G401.6 (cell line): Measurements from ENCODE around the gene SEPTIN2.
"Not testable (repeated sequence)": the region's sequence is repeated elsewhere in the genome, so short reads cannot be mapped to it uniquely, and the experiment has no call there.

Source experiments
- FAIRE-seq: peaks from 2 replicates; lab custom pipeline; 2012; peaks lifted over from hg19 to GRCh38; lab: Jason Lieb, UNC

Gene SEPTIN2

GRCh38 chr2:241288324-241288888 is 27.3 kb upstream of the SEPTIN2 start:
- no peak for FAIRE-seq

- no peak for FAIRE-seq
Measured at GRCh38 chr2:241289053-241289452, 26.7 kb upstream of the SEPTIN2 start.

- no peak for FAIRE-seq
Measured at GRCh38 chr2:241289597-241289996, 26.1 kb upstream of the SEPTIN2 start.

GRCh38 chr2:241291153-241291552 is 24.6 kb upstream of the SEPTIN2 start:
- FAIRE-seq: no peak

- no peak for FAIRE-seq
Measured at GRCh38 chr2:241291977-241292376, 23.7 kb upstream of the SEPTIN2 start.

GRCh38 chr2:241293378-241293797 is 22.3 kb upstream of the SEPTIN2 start:
- FAIRE-seq: not testable (repeated sequence)

- FAIRE-seq: no peak
Measured at GRCh38 chr2:241295326-241296095, 20.2 kb upstream of the SEPTIN2 start.

- no peak for FAIRE-seq
Measured at GRCh38 chr2:241296767-241297166, 19.0 kb upstream of the SEPTIN2 start.

- no peak for FAIRE-seq
Measured at GRCh38 chr2:241298673-241299072, 17.1 kb upstream of the SEPTIN2 start.

- no peak for FAIRE-seq
Measured at GRCh38 chr2:241300000-241300399, 15.7 kb upstream of the SEPTIN2 start.

GRCh38 chr2:241302083-241302482 is 13.6 kb upstream of the SEPTIN2 start:
- FAIRE-seq: no peak

GRCh38 chr2:241302759-241303651 is 12.7 kb upstream of the SEPTIN2 start:
- no peak for FAIRE-seq

GRCh38 chr2:241304039-241304670 is 11.6 kb upstream of the SEPTIN2 start:
- no peak for FAIRE-seq

- no peak for FAIRE-seq
Measured at GRCh38 chr2:241307055-241307454, 8.7 kb upstream of the SEPTIN2 start.

GRCh38 chr2:241308267-241308666 is 7.5 kb upstream of the SEPTIN2 start:
- no peak for FAIRE-seq

GRCh38 chr2:241308832-241309500 is 6.8 kb upstream of the SEPTIN2 start:
- no peak for FAIRE-seq

- FAIRE-seq: no peak
Measured at GRCh38 chr2:241309684-241310117, 6.0 kb upstream of the SEPTIN2 start.

- no peak for FAIRE-seq
Measured at GRCh38 chr2:241310917-241311566, 4.7 kb upstream of the SEPTIN2 start.

GRCh38 chr2:241312082-241312481 is 3.6 kb upstream of the SEPTIN2 start:
- FAIRE-seq: no peak

GRCh38 chr2:241313543-241314095 is 2.1 kb upstream of the SEPTIN2 start:
- FAIRE-seq: no peak
